ENCODE results near the gene LIN7B.

Gene LIN7B

GRCh38 chr19:49084206-49085019 is 29.8 kb upstream of the LIN7B start:
- CTCF ChIA-PET: interaction anchor here (0.6 kb wide), 1 partner anchor 469 kb away, joined by 3 read pairs; the partner anchor contains the start of gene FAM83E
- POLR2A ChIA-PET (ENCODE audit: low non-redundant PET): no interaction called here
- TF ChIP-seq CTCF (conservative IDR thresholded peaks at IDR 0.05; ENCODE audit: low read depth): no peak
- DNase-seq (ENCODE audit: low spot score): no peak
- H3K27ac ChIP-seq: peak overlapping the region; percentile 84

- ChIA-PET CTCF (no interaction called here), POLR2A (ENCODE audit: low non-redundant PET) (no interaction called here)
- H3K27ac ChIP-seq: peak within 1 kb of the TSS; percentile 84
- no peak for TF ChIP-seq CTCF (conservative IDR thresholded peaks at IDR 0.05; ENCODE audit: low read depth)
- peak; percentile 100 for DNase-seq (ENCODE audit: low spot score)
Observed at GRCh38 chr19:49085020-49085867, 28.9 kb upstream of the LIN7B start, which contains the start of gene SNRNP70. SNRNP70 (plus strand) TSS chr19:49085451; CDS start chr19:49086415, 964 bp downstream.

GRCh38 chr19:49085868-49086232 is 28.3 kb upstream of the LIN7B start:
- ChIA-PET POLR2A (ENCODE audit: low non-redundant PET) (no interaction called here), CTCF (no interaction called here)
- H3K27ac ChIP-seq: peak overlapping the region; percentile 84
- DNase-seq (ENCODE audit: low spot score): no peak
- TF ChIP-seq CTCF (conservative IDR thresholded peaks at IDR 0.05; ENCODE audit: low read depth): no peak

- CTCF ChIA-PET: interaction anchor here (3.0 kb wide), 1 partner anchor 11 kb away, joined by 16 read pairs; no protein-coding TSS in a partner anchor
- no peak for TF ChIP-seq CTCF (conservative IDR thresholded peaks at IDR 0.05; ENCODE audit: low read depth)
- POLR2A ChIA-PET (ENCODE audit: low non-redundant PET): no interaction called here
Observed at GRCh38 chr19:49086296-49086695, 27.9 kb upstream of the LIN7B start.

GRCh38 chr19:49091391-49092038 is 22.7 kb upstream of the LIN7B start:
- no peak for DNase-seq (ENCODE audit: low spot score)
- no peak overlapping the region for H3K27ac ChIP-seq
- POLR2A ChIA-PET (ENCODE audit: low non-redundant PET): no interaction called here
- CTCF ChIA-PET: no interaction called here
- TF ChIP-seq CTCF (conservative IDR thresholded peaks at IDR 0.05; ENCODE audit: low read depth): no peak

More at GRCh38 chr19:49086296-49086695, 27.9 kb upstream of the LIN7B start:
- no peak for DNase-seq (ENCODE audit: low spot score)
- H3K27ac ChIP-seq: peak overlapping the region; percentile 84

- ChIA-PET POLR2A (ENCODE audit: low non-redundant PET) (no interaction called here), CTCF (no interaction called here)
- H3K27ac ChIP-seq: peak overlapping the region; percentile 18; the same call in 1 of the 2 replicates
- TF ChIP-seq CTCF (conservative IDR thresholded peaks at IDR 0.05; ENCODE audit: low read depth): no peak
- no peak for DNase-seq (ENCODE audit: low spot score)
Observed at GRCh38 chr19:49092686-49093085, 21.5 kb upstream of the LIN7B start.
